Measurements from ENCODE around the gene LSS.

GRCh38 chr21:46234436-46234950 lies 5.9 kb upstream of the LSS start:
- TF ChIP-seq, protein P1, sequence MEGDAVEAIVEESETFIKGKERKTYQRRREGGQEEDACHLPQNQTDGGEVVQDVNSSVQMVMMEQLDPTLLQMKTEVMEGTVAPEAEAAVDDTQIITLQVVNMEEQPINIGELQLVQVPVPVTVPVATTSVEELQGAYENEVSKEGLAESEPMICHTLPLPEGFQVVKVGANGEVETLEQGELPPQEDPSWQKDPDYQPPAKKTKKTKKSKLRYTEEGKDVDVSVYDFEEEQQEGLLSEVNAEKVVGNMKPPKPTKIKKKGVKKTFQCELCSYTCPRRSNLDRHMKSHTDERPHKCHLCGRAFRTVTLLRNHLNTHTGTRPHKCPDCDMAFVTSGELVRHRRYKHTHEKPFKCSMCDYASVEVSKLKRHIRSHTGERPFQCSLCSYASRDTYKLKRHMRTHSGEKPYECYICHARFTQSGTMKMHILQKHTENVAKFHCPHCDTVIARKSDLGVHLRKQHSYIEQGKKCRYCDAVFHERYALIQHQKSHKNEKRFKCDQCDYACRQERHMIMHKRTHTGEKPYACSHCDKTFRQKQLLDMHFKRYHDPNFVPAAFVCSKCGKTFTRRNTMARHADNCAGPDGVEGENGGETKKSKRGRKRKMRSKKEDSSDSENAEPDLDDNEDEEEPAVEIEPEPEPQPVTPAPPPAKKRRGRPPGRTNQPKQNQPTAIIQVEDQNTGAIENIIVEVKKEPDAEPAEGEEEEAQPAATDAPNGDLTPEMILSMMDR (IDR thresholded peaks at IDR 0.05; ENCODE audit: insufficient read depth, low read depth, low read length), result no peak
- no peak for TF ChIP-seq EZH2 (IDR thresholded peaks at IDR 0.05; ENCODE audit: insufficient read depth, low read length)

Data from astrocyte (in vitro differentiated cells and primary cell).